Measurements from ENCODE around the gene NOTCH1.

DNA sequence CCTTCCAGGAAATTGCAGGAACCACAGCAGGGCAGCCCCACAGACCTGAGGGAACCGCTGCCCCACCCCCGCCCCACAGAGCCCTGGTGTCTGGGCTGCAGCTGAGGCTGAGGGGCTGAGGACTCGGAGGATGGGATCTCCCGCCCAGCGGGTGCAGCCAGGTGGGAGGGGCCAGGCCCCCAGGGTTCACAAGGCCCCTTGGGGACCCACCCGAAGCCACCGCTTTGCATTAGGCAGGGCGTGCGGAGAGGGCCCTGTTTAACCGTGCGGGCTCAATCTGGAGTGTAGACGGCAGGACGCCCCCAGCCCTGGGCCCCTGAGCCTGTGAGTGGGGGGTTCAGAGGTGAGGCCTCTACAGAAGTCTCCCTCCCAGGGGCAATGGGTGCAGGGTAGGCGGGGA is 10.8 kb downstream of the NOTCH1 start:
- TF ChIP-seq ZBTB21 (CRISPR knock-in tag; IDR thresholded peaks at IDR 0.05) (no peak), MAZ (IDR thresholded peaks at IDR 0.05; ENCODE audit: borderline replicate concordance, low read depth, low read length) (no peak), MAZ (CRISPR knock-in tag; IDR thresholded peaks at IDR 0.05; ENCODE audit: low read depth) (no peak), ZZZ3 (CRISPR knock-in tag; IDR thresholded peaks at IDR 0.05; ENCODE audit: borderline replicate concordance) (no peak), POLR2A (IDR thresholded peaks at IDR 0.05; ENCODE audit: insufficient read depth in 1 of 2, low read depth in 2 of 2, low read length in 2 of 2) (no peak), ZNF713 (CRISPR knock-in tag; IDR thresholded peaks at IDR 0.05) (no peak), NFIC (IDR thresholded peaks at IDR 0.05; ENCODE audit: low read length) (no peak), KLF13 (CRISPR knock-in tag; IDR thresholded peaks at IDR 0.05) (no peak), BHLHE40 (IDR thresholded peaks at IDR 0.05; ENCODE audit: low read length) (no peak)
- TF ChIP-seq, protein P1, sequence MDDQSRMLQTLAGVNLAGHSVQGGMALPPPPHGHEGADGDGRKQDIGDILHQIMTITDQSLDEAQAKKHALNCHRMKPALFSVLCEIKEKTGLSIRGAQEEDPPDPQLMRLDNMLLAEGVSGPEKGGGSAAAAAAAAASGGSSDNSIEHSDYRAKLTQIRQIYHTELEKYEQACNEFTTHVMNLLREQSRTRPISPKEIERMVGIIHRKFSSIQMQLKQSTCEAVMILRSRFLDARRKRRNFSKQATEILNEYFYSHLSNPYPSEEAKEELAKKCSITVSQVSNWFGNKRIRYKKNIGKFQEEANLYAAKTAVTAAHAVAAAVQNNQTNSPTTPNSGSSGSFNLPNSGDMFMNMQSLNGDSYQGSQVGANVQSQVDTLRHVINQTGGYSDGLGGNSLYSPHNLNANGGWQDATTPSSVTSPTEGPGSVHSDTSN (CRISPR knock-in tag; IDR thresholded peaks at IDR 0.05; ENCODE audit: borderline replicate concordance): no peak
- TF ChIP-seq, protein P2, sequence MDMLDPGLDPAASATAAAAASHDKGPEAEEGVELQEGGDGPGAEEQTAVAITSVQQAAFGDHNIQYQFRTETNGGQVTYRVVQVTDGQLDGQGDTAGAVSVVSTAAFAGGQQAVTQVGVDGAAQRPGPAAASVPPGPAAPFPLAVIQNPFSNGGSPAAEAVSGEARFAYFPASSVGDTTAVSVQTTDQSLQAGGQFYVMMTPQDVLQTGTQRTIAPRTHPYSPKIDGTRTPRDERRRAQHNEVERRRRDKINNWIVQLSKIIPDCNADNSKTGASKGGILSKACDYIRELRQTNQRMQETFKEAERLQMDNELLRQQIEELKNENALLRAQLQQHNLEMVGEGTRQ (IDR thresholded peaks at IDR 0.05; ENCODE audit: low read depth, low read length): no peak
- TF ChIP-seq, protein P2 (CRISPR knock-in tag; IDR thresholded peaks at IDR 0.05; ENCODE audit: borderline replicate concordance): no peak
- TF ChIP-seq, protein P3, sequence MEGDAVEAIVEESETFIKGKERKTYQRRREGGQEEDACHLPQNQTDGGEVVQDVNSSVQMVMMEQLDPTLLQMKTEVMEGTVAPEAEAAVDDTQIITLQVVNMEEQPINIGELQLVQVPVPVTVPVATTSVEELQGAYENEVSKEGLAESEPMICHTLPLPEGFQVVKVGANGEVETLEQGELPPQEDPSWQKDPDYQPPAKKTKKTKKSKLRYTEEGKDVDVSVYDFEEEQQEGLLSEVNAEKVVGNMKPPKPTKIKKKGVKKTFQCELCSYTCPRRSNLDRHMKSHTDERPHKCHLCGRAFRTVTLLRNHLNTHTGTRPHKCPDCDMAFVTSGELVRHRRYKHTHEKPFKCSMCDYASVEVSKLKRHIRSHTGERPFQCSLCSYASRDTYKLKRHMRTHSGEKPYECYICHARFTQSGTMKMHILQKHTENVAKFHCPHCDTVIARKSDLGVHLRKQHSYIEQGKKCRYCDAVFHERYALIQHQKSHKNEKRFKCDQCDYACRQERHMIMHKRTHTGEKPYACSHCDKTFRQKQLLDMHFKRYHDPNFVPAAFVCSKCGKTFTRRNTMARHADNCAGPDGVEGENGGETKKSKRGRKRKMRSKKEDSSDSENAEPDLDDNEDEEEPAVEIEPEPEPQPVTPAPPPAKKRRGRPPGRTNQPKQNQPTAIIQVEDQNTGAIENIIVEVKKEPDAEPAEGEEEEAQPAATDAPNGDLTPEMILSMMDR (CRISPR knock-in tag; IDR thresholded peaks at IDR 0.05): no peak
- TF ChIP-seq, protein P4, sequence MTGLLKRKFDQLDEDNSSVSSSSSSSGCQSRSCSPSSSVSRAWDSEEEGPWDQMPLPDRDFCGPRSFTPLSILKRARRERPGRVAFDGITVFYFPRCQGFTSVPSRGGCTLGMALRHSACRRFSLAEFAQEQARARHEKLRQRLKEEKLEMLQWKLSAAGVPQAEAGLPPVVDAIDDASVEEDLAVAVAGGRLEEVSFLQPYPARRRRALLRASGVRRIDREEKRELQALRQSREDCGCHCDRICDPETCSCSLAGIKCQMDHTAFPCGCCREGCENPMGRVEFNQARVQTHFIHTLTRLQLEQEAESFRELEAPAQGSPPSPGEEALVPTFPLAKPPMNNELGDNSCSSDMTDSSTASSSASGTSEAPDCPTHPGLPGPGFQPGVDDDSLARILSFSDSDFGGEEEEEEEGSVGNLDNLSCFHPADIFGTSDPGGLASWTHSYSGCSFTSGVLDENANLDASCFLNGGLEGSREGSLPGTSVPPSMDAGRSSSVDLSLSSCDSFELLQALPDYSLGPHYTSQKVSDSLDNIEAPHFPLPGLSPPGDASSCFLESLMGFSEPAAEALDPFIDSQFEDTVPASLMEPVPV (CRISPR knock-in tag; IDR thresholded peaks at IDR 0.05): no peak
- TF ChIP-seq, protein P5, sequence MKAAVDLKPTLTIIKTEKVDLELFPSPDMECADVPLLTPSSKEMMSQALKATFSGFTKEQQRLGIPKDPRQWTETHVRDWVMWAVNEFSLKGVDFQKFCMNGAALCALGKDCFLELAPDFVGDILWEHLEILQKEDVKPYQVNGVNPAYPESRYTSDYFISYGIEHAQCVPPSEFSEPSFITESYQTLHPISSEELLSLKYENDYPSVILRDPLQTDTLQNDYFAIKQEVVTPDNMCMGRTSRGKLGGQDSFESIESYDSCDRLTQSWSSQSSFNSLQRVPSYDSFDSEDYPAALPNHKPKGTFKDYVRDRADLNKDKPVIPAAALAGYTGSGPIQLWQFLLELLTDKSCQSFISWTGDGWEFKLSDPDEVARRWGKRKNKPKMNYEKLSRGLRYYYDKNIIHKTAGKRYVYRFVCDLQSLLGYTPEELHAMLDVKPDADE (CRISPR knock-in tag; IDR thresholded peaks at IDR 0.05): no peak
